Adrenal gland (tissue), 12 donors: ENCODE data around the gene OSBPL7. TPM values are rescaled to one million over a fixed set of nuclear protein-coding genes. Genes with fewer than 3 reads are reported as not detected.

Experiments
- DNase-seq, 7 donors: peaks; one replicate each; pipeline ENCODE4 v3.0.0-alpha.2; 2019 to 2020
- H3K27ac ChIP-seq, 5 donors: fragments of 200-600 bp; sonication (generic) in 4 of 5; 1 replicate in 3 of 5; 2 replicates in 2 of 5; pipeline versions ENCODE4 v1.5.1 to v1.8.0; 2016 to 2020; ENCODE audit warnings: mild to moderate bottlenecking in 1 of 5
- H3K27me3 ChIP-seq: fragments of 200-600 bp; 2 replicates; pipeline ENCODE4 v1.8.0; 2021
- H3K36me3 ChIP-seq, 2 donors: fragments of 200-600 bp; replicated peaks in 1 of 2; 1 replicate in 1 of 2; 2 replicates in 1 of 2; pipeline versions ENCODE4 v1.5.1 to v1.8.0; 2018 to 2022
- H3K4me1 ChIP-seq, 2 donors: fragments of 200-600 bp; replicated peaks in 1 of 2; 1 replicate in 1 of 2; 2 replicates in 1 of 2; pipeline versions ENCODE4 v1.5.1 to v1.8.0; 2018 to 2021
- H3K4me3 ChIP-seq, 4 donors: fragments of 200-600 bp; sonication (generic) in 3 of 4; one replicate each; pipeline ENCODE4 v1.5.1; 2016 to 2018
- H3K9me3 ChIP-seq, 3 donors: fragments of 200-600 bp; sonication (generic) in 1 of 3; replicated peaks in 1 of 3; 1 replicate in 2 of 3; 2 replicates in 1 of 3; pipeline versions ENCODE4 v1.5.1 to v1.8.0; 2016 to 2021
- CTCF ChIP-seq, 6 experiments: fragments of 450-650 bp in 4 of 6; fragments of 200-600 bp in 2 of 6; sonication (generic) in 1 of 6; IDR thresholded peaks; 1 replicate in 5 of 6; 2 replicates in 1 of 6; pipeline versions ENCODE4 v1.5.1 to v1.8.0; 2016 to 2021; ENCODE audit warnings: antibody characterized with exemption in 6 of 6, mild to moderate bottlenecking in 2 of 6, moderate library complexity in 1 of 6
- POLR2A ChIP-seq, 2 donors: fragments of 450-650 bp; IDR thresholded peaks; one replicate each; pipeline ENCODE4 v1.6.1; 2017; ENCODE audit warnings: antibody characterized with exemption in 2 of 2, mild to moderate bottlenecking in 2 of 2, moderate library complexity in 1 of 2
- WGBS, 4 donors: extraction: QIAGEN DNeasy Blood & Tissue Kit in 2 of 4; methylation state at CpG; one replicate each; pipeline versions ENCODE4 v1.1.5 to v1.1.7; 2013 to 2017; 5-methylcytosine and 5-hydroxymethylcytosine counted together
- intact Hi-C, 2 donors: fragments of 100-400 bp; cut with DNase I; formaldehyde crosslinking; loops; one replicate each; pipeline versions ENCODE4 v1.14.1 to v1.15.0; 2022 to 2023
- polyA plus RNA-seq, 3 donors: library from polyadenylated mRNA; stranded (reverse); fragments of 200-250 nt in 2 of 3; fragments of 350-450 nt in 1 of 3; fragmentation: Illumina TruSeq in 1 of 3; extraction: RNeasy Lipid Tissue Mini Kit (QIAGEN cat#74804) in 1 of 3; gene quantifications; one replicate each; pipeline ENCODE4 v1.2.3, GENCODE V29; 2013 to 2014
- total RNA-seq, 9 donors: library from RNA; depleted of rRNA in 4 of 9; stranded (reverse); fragments of >200 nt in 4 of 9; fragments of 120-200 nt in 1 of 9; fragmentation: NEBNext Ultra II Directional in 1 of 9; extraction: Animal tissue kit (Norgen Biotek cat#: 25700) in 1 of 9; gene quantifications; one replicate each; pipeline versions ENCODE4 v1.1.0 to v1.2.4, GENCODE V29; 2013 to 2023
- donor health status: healthy with polysubstance abuse.
- donor health status: Bipolar disorder and iron deficiency.
- donor health status: DM: yes; HTN: yes; CAD: no.
- donor health status: DM: no; HTN: no; CAD: no.
- donor health status: DM: no; HTN: no; CAD: no.
- donor health status: DM: yes; HTN: yes; CAD: no.

The OSBPL7 gene
- total and polyA plus RNA-seq, 12 donors = 2.0 to 22.4 (median 6.6) TPM

GRCh38 chr17:47816111-47816735 lies 5.4 kb downstream of the OSBPL7 start:
- TF ChIP-seq POLR2A (IDR thresholded peaks at IDR 0.05) (no peak), CTCF (IDR thresholded peaks at IDR 0.05) (no peak)
- DNase-seq = no peak

GRCh38 chr17:47815106-47815918 lies 6.3 kb downstream of the OSBPL7 start:
- 93 to 96% (median 94%) methylated on average over 14 to 21 of the region's 21 CpGs for WGBS, 4 donors
- no peak overlapping the region for H3K4me3 ChIP-seq
- no peak for DNase-seq

More at GRCh38 chr17:47816111-47816735, 5.4 kb downstream of the OSBPL7 start:
- Histone ChIP-seq H3K36me3 (peaks cover 0 to 38% of the 10 kb centered on the region in 2 donors), H3K4me1 (peaks cover 0 to 2% of the 10 kb centered on the region in 2 donors), H3K27ac (no peak overlapping the region), H3K27me3 (no peaks in the 10 kb centered on the region), H3K4me3 (no peak overlapping the region), H3K9me3 (no peaks in the 10 kb centered on the region)
- intact Hi-C loops = no loop called here
- WGBS, 4 donors = 91 to 97% (median 95%) methylated on average over 6 to 21 of the region's 21 CpGs

GRCh38 chr17:47813512-47814031 lies 8.0 kb downstream of the OSBPL7 start:
- H3K4me3 ChIP-seq = no peak overlapping the region
- no peaks in the 10 kb centered on the region for H3K9me3 ChIP-seq
- H3K36me3 ChIP-seq = peaks cover 0 to 48% of the 10 kb centered on the region in 2 donors
- TF ChIP-seq CTCF (IDR thresholded peaks at IDR 0.05) (no peak), POLR2A (IDR thresholded peaks at IDR 0.05) (no peak)
- H3K27ac ChIP-seq = no peak overlapping the region
- intact Hi-C loops = no loop called here
- DNase-seq = peak in 3 of 7 donors; percentile 4 to 15 (median 8)
- H3K4me1 ChIP-seq = peaks cover 0 to 6% of the 10 kb centered on the region in 2 donors
- H3K27me3 ChIP-seq = no peaks in the 10 kb centered on the region
- WGBS, 4 donors = 92 to 98% (median 95%) methylated on average over 10 to 22 of the region's 22 CpGs

More at GRCh38 chr17:47815106-47815918, 6.3 kb downstream of the OSBPL7 start:
- H3K27ac ChIP-seq = no peak overlapping the region
- peaks cover 0 to 1% of the 10 kb centered on the region in 2 donors for H3K4me1 ChIP-seq
- H3K27me3 ChIP-seq = no peaks in the 10 kb centered on the region
- H3K36me3 ChIP-seq = peaks cover 0 to 38% of the 10 kb centered on the region in 2 donors
- intact Hi-C loops = no loop called here
- TF ChIP-seq POLR2A (IDR thresholded peaks at IDR 0.05) (no peak), CTCF (IDR thresholded peaks at IDR 0.05) (no peak)
- H3K9me3 ChIP-seq = no peaks in the 10 kb centered on the region

- Histone ChIP-seq H3K9me3 (no peaks in the 10 kb centered on the region), H3K4me3 (no peak overlapping the region), H3K4me1 (peaks cover 0 to 6% of the 10 kb centered on the region in 2 donors), H3K27me3 (no peaks in the 10 kb centered on the region), H3K27ac (no peak overlapping the region), H3K36me3 (peaks cover 0 to 50% of the 10 kb centered on the region in 2 donors)
- TF ChIP-seq POLR2A (IDR thresholded peaks at IDR 0.05) = no peak
- no peak for TF ChIP-seq CTCF (IDR thresholded peaks at IDR 0.05)
- WGBS, 4 donors = 93 to 97% (median 95%) methylated on average over 12 to 14 of the region's 14 CpGs
- peak in 2 of 7 donors; percentile 3 to 15 for DNase-seq
- intact Hi-C loops = no loop called here
These were observed 8.5 kb downstream of the OSBPL7 start for GRCh38 chr17:47813077-47813476.
